ENCODE measurements around the gene AXIN2.

The AXIN2 gene

DNA sequence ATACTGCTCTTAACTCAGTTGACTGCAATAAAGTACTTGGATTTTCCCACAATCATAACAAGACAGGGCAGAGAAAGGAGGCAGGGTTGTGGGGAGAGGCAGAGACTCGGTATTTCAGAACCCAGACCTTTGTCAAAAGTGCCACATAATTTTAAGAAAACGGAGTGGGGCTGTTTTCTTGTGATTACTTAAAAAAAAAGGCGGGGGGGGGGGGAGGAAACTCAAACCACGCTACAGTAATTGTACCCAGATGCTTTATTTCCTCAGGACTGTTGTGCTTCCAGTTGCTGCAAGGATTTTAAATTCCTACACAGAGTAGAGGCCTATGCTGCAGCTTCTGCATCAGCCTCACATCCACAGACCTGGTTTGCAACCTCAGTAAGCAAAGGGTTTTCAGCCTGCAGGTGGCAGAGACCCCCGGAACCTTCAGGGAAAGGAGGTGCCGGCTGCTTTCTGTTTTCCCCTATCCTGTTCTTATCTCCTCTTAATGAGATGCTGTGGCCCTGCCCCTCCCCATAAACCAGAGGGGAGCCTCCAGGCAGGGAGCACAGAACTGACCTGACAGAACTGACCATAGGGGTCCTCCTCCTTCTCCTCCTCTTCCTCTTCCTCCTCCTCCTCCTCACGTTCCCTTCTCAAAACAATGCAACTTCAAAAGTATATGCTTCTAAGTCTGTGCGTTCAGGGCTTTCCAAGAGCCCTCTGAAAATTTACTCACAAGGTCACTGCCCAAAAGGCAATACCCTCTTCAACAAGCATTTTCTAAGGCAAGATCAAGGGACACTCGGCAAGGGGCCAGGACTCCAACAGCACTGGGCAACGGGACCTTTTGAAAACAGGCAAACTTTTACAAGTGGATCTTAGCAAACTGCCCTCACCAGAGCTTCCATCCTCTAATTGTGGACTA lies 7.5 kb downstream of the AXIN2 start:
- no peak for DNase-seq

DNA sequence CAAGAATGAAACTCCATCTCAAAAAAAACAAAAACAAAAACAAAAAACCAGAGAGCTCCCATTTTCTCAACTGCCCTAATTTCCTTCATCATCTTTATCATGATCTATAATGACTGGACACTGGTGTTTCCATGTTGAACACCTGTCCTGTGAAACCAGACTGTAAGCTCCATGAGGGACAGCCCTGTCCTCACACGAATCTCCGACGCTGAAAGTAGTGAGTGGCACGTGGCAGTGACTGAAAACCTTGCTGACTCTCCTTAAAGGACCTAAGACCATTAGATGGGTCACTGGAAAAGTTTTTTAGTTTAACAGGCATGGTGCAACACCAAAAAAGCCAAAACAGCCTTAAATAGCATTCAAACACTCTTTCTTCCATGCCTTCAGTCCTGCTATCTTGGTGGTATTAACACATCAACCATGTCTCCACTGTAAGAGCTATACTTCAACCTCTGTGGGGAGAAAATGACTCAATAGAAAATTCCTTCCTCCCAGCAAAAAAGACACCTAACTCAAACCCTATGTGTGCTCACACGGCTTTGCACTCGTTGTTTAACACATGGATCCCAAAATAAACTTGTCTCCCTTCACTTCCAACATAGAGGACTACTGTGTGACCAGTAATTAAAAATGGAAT lies 8.3 kb downstream of the AXIN2 start:
- DNase-seq = no peak

DNA sequence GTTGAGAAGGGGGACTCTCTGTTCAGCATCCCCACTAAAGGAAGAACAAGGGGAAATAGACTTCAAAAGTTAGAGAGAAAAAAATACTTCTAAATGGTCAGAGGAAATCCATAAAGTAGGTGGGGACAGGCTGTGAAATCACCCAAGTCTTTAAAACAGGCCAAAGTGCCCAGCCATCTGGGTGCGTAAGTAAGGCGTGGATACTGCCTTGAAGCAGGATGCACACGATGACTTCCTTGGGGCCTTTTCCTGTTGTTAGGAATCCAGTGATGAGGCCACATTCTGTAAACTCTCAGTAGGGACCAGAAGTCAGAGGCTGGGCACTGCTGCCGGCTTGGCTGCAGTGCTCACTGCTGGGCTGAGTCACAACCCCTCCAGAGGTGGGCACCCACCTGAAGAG lies 9.2 kb downstream of the AXIN2 start:
- no peak for DNase-seq

DNA sequence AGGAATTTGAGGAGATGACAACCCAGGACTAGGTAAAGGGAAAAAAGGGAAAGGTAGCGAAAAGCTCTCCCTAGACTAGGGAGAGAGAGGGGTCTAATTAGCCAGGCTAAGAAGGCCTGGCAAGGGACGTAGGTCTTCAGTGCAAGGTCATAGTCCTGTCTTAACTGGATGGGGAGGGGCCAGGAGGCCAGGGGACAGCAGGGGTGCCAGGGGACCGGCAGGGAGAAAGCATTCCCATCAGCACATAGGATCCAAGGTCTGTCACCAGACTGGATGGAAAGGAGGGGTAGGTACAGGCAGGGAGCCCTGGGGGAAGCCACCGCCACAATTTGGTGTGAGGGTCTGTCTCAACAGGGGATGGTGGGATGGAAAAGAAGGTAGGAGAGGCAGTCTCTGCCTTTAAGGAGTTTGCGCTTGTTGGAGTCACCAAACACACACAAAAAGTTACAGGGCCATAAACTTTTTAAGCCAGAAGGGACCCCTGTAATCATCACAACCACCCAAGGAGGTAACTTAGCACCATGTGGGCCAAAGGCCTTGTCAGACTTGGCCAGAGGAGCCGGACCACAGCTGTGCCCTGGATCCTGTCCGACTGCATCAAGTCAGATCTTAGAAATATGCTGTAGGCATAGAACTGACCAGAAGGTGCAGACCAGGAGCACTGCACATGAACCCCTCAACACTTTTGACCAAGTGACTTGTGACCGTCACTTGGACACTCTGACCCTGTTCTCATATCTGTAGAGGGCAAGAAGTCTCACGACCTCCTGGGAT lies 10.0 kb downstream of the AXIN2 start:
- DNase-seq = no peak

DNA sequence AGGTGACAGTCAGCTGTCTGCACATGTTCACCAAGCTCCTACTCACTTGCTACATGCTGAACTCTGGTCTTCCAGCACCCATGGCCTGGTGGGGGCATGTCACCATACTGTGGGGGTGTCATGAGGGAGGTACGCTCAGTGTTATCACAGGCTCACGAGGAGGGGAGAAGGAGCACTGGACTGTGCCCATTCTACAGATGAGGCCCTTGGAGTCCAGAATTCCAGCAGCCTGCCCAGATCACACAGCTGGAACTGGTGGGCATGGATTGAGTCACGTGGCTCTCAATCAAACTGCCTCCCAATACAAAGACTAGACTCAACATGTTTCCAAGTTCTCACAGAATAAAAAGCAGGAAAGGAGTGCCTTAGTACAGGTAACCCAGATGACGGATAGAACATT lies 10.7 kb downstream of the AXIN2 start:
- DNase-seq = no peak

DNA sequence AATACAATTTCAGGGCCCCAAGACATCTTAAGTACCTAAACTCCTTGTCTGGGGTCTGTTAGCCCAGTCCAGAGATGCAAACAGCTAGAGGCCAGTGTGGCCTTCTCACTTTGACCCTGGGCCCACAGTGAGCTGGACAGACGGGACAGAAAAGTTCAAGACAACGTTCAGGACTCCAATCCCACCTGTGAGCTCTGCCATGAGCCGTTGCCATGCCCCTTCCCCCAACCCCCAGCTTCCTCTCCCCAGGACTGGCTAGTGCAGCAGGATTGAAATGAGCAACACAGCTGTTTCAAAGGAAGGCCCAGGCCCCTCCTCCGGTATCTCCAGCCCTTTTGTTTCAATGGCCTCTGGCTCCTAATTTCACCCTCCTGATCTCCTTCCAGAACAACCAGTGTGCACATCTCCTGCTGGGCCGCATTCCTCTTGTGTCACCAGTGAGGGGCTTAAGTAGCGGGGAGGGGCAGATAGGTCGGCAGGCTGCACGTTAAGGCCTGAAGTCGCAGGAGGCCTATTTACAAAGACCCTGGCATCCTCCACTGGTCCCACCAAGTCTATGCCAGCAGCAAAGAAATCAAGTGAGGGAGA lies 11.3 kb downstream of the AXIN2 start:
- no peak for DNase-seq

DNA sequence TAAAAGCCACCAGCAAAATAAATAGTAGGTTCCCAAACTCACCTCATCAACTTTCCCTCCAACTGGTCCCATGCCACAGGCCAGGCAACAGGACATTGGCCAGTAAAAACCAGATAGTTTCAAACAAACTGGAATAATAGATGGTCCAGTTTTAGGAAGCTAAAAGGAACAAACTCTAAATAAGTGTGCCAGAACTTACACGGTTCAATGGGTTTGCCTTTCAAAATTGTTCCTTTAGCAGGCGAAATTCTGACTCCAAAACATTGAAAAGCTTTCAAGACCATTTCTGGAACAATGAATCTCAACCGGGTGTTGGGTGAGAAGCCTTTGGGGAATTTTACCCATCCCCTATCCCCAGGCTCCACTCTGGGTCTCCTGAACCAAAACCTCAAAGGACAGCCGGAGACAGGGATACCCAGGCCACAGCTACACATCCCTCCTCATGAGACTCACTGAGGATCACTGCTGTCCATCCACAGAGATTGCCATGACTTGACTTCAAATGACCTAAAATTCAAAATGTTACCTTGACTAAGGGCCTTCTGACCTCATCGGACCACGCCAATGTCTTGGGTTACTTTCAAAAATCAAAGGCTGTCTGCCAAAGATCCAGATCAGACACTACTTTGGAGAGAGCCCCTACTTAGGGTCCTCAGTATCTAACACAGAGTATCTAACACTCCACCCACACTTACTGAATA lies 13.0 kb downstream of the AXIN2 start:
- DNase-seq = no peak

DNA sequence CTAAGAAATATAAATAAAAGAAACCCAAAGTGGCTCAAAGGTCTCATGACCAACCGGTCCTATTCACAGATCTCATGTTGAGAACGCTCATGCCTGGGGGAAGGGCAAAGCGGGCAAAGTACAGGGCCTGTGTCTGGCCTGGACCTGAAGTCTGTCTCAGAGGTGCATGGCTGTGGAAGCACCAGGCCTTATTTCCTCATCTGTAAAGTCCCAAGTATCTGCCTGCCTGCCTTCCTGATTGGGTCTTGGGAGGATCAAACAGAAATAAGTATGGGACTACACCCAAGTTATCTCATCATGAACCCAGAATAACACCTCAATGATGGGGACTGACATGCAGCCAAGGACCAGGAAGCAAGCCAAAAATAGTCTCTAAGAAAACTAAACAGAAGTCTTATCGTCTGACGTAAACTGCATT lies 14.2 kb downstream of the AXIN2 start:
- DNase-seq = no peak

DNA sequence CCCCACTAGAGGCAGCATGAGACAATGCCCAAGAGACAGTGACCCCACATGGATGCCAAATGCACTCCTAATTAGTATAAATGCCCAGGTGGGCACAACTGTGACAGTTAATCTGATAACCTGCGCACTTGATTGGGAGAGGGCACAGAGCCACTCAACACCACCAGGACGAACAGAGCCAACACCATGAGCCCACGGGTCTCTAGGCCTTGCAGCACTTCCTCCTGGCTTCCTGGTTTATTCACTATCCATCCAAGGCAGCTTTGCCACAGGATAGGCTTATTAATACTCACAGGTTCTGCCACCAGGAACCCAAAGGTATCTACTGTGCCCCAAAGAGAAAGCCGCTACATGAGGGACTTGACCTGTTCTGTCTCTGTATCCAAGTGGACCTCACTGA lies 14.9 kb downstream of the AXIN2 start:
- no peak for DNase-seq

DNA sequence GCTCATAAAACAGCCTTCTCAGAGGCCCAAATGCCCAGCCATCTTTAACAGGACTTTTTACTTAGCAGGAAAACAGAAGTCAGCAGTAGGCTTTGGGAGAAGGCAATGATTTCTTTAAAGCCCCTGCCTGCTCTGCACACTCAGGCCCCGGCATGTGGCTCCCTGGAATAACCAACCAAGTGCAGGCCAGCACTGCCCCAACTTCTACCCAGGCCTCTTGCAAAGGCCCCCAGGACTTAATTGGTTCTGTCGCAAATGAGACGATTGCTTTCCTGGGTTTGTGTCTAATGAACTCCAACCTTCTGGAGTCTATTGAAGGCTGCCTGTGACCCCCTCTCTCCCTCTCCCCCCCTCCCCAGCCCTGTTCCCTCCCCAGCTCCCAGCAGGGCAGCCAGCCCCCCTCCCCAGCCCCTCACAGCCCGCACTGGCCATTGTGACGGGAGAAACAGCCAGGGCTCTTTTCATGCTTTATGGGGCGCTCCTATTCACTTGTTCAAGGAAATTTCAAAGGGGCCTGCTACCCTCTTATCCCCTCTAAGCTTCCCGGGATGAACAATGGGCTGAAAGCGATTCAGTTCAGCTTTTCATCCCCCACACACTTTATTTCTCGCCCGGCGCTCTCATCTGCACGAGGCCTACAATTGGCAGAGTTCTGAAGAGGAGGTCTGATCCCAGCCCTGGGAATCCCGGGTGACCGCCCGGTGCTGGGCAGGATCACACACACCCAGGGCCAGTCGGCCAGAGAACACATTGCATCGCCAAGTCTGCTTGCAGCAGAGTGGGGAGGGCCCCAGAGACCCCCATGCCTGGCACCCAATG lies 15.5 kb downstream of the AXIN2 start:
- DNase-seq = no peak

DNA sequence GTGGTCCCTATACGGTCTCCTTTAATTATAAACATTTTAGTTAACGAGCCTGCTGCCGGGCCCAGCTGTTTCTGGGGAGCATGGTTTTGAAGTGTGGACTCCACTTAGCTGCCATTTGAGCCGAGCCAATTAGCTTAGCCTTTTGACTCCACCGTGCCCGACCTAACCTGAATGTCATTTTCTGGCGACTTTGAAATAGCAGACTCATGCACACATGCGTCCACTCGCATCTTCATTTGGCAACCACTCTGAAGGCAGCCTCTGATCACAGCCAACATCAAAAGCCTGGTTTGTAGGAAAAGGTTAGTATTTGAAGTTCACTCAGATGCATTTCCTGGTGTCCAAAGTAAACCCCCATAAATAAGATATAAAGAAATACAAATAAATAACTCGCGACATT lies 16.8 kb downstream of the AXIN2 start:
- no peak for DNase-seq

DNA sequence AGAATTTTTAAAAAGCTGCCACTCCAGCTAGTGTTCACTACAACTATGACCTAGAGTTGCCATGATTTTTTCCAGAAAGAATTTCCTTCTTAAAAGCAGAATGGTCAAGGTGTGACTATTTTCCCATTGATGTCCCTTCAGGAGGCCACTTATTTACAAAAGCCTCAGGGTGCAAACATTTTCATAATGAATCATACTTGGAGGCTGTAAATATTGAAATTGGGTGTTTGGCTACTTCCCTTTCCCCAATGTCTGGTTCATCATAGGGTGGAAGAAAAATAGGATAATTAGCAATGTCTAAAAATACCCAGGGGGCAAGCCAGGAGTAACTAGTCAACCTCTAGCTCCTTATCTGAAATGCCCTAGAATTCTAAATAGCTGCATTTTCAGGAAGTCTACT lies 18.8 kb downstream of the AXIN2 start:
- no peak for DNase-seq

DNA sequence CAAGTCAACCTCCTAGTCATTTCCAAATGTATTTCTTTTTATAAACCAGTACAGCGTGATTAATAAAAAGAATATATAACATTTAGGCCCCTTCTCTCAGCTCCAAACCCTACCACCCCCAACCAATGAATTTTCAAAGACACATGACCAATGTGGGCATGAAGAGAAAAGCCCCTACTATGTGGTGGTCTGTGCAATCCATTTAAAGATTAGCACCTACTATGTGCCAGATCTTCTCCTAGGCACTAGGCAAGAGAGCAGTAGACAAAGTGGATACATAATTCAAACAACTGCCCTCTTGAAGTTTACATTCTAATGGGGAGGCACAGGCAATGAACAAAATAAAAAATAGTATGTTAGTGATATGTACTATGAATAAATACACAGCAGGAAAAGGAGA lies 19.4 kb downstream of the AXIN2 start:
- DNase-seq = no peak

DNA sequence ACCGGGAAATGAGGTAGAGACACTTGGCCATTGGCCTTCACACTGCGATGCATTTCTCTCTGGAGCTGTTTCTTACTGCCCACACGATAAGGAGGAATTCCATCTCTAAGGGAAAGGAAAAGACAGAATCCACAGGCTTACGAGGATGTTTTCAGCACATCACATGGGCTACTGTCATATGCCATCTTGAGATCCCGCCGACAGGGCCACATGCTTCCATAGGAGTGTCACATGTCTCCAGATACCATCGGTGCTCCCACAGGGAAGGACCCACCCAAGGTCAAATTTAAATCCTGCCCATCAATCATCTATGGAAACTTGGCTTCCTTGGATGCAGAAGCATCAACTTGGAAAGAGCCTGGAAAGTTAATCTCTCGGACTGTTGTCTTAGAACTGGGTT lies 20.0 kb downstream of the AXIN2 start:
- DNase-seq = no peak

DNA sequence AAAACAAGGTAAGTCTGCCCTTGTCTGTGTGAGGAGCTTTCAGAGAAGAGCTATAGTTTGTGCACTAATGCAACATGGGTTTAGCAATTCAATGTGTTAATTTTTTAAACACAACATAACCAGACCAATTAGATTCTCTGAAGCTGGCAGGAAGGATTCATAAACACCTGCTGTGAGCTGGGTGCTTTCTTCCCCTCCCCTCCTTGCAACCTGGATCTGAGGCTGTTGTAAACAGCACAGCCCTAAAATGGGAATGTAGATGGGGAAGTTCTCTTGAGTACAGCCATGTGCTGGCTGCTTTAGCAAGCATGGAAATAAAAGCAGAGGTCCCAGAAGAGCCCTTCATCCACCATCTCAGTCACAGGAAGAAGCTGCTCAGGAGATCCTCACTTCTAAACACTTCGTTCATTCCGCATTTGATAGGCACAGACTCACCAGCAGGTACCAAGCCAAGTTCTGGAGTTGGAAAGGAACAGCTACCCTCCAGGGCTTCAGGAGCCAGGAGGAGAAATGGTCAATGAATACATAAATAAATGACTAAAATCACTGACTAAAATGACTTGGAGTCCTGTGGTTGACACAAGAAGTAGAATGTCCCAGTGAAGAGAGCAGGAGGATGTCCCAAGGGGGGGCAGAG lies 21.7 kb downstream of the AXIN2 start:
- DNase-seq = no peak

DNA sequence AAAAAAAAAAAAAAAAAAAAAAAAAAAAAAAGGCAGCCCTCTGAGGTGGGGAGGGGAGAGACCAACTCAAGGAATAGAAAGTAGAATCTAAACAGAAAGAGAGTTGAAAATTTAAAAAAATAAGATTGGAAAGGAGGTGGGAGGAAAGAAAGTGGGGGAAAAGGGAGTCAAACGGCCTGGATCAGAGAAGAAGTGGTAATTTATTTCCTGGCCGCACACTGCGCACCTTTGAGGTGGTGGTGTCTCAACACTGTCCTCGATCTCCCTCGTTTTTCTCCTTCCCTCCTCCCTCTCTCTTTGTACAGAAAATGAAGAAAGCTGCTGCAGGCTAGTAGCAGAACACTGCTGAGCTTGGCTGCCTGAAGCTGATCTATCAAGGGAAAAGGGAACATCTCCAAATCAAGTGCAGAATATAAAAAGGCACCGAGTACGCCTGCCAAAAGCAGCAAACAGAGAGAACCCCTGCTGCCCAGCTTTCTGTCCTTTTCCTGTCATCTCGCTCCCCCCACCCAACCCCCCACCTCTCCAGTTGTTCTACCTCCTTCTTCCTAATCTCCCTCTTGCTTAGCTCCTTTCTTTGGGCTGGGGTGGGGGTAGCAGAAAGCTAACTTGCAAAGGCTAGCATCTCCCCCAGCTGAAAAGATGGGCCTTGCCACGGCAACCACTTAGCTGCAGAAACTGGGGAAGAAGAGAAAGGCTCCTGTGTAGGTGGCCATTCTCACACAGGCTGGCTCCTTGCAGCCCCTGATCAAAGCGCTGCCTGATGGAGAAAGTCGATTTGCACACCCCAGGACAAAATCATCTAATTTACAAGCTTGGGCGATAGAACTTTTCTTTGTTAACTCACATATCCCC lies 22.5 kb downstream of the AXIN2 start:
- DNase-seq = no peak

DNA sequence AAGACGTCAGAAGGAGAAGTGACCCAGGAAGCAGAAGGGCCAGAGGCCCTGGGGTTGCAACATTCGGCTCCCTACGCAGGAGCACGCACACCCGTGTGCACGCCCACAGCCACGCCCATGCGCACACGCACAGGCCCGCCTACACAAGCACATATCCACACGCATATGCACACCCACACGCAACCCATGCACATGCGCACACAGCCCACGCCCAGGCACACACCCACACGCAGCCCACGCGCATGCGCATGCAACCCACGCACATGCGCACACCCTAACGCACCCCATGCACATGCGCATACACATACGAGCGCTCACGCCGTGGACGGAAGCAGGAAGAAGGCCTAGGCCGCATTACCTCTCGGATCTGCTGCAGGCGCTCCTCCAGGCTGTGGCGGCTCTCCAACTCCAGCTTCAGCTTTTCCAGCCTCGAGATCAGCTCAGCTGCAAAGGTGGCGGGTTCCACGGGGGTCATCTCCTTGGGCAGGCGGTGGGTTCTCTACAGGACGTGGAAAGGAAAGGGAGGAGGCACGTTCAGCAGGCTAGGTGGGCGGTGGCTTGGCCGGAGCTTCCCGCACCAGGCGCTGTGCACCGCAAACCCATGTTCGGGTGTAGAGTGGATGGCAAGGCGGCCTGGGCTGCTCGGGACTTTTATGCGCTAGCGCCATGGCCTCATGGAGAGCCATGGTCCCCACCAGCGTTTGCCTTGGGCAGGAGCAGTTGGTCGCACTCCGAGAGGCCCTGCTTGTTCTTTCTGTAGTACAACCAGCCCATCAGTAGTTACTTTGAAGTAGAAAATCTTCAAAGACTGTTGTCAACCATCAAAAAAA lies 23.4 kb downstream of the AXIN2 start:
- peak; percentile 53 to 74 for DNase-seq

DNA sequence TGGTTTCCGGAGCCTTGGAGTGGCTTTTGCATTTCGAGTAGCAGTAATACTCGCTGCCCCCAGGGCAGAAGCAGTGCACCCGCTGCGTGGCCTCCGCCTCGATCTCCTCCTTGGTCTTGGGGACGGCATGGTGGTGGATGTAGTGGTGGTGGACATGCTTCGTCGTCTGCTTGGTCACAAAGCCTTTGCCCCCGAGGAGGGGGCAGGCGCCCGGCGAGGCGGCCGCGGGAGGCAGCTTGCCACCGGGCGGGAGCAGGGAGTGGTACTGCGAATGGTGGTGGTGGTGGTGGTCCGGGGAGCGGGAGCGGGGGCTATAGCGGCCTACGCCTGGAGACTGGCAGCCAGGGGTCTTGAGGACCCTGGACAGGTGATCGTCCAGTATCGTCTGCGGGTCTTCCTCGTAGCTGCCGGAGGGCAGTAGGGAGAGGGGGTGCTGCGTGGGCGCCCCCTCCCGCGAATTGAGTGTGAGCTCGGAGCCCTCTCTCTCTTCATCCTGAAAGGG lies 24.1 kb downstream of the AXIN2 start:
- no peak for DNase-seq
